Psoas muscle (tissue), 8 donors: Measurements from ENCODE around the gene SERTAD4. TPM values are rescaled to one million over a fixed set of nuclear protein-coding genes. Genes with fewer than 3 reads are reported as not detected.
A peak's percentile ranks its signal among the peaks of the same experiment; 100 is the strongest.
"Not testable (repeated sequence)": the region's sequence is repeated elsewhere in the genome, so short reads cannot be mapped to it uniquely, and the experiment has no call there.

Experiments used
- ATAC-seq, 4 donors: fragments of 200-7000 bp; cut with Tn5 transposase; one replicate each; pipeline ENCODE4 v1.9.1; 2020; ENCODE audit warnings: moderate library complexity in 3 of 4, mild to moderate bottlenecking in 2 of 4
- DNase-seq, 2 donors: peaks; one replicate each; pipeline ENCODE4 v3.0.0-alpha.2; 2020
- H3K27ac ChIP-seq: fragments of 200-600 bp; one replicate; pipeline ENCODE4 v1.8.0; 2022
- H3K27me3 ChIP-seq, 3 donors: fragments of 200-600 bp in 1 of 3; one replicate each; pipeline versions ENCODE4 v1.6.1 to v1.8.0; 2013 to 2022; ENCODE audit warnings: low read length in 2 of 3, mild to moderate bottlenecking in 2 of 3, moderate library complexity in 1 of 3; ENCODE audit not compliant: insufficient read depth in 3 of 3
- H3K36me3 ChIP-seq, 2 donors: fragments of 200-600 bp in 1 of 2; one replicate each; pipeline versions ENCODE4 v1.6.1 to v1.8.0; 2013 to 2022; ENCODE audit warnings: low read depth in 1 of 2, mild to moderate bottlenecking in 1 of 2, moderate library complexity in 1 of 2; ENCODE audit not compliant: insufficient read depth in 1 of 2
- H3K4me1 ChIP-seq: fragments of 200-600 bp; one replicate; pipeline ENCODE4 v1.8.0; 2022
- H3K4me3 ChIP-seq: fragments of 200-600 bp; one replicate; pipeline ENCODE4 v1.8.0; 2022; ENCODE audit warnings: mild to moderate bottlenecking
- H3K9me3 ChIP-seq: fragments of 200-600 bp; one replicate; pipeline ENCODE4 v1.8.0; 2022
- CTCF ChIP-seq: fragments of 200-600 bp; IDR thresholded peaks from one replicate; pipeline ENCODE4 v1.8.0; 2022; ENCODE audit warnings: antibody characterized with exemption
- WGBS, 3 donors: extraction: QIAGEN DNeasy Blood & Tissue Kit; methylation state at CpG; one replicate each; pipeline versions ENCODE4 v1.1.6 to v1.1.7; 2013; 5-methylcytosine and 5-hydroxymethylcytosine counted together
- intact Hi-C, 2 donors: fragments of 100-400 bp; cut with DNase I; formaldehyde crosslinking; loops; one replicate each; pipeline versions ENCODE4 v1.11.0 to v1.14.2; 2022
- long read RNA-seq, 2 donors: library from polyadenylated mRNA; unstranded; transcript quantifications; one replicate each; pipeline ENCODE4 v2.0.0, GENCODE V29; 2021
- polyA plus RNA-seq, 3 donors: library from polyadenylated mRNA; stranded (reverse); fragments of 200-250 nt; gene quantifications; one replicate each; pipeline ENCODE4 v1.2.3, GENCODE V29; 2013
- total RNA-seq, 4 donors: library from RNA; stranded (reverse); fragmentation: NEBNext Ultra II Directional in 2 of 4; extraction: Animal tissue kit (Norgen Biotek cat#: 25700) in 2 of 4; gene quantifications; one replicate each; pipeline versions ENCODE4 v1.2.1 to v1.2.4, GENCODE V29; 2021 to 2023
- donor health status: healthy with polysubstance abuse.
- donor health status: DM: no; HTN: no; CAD: no; lungs with moderate emphysema.
- donor health status: Bipolar disorder and iron deficiency.
- donor health status: healthy.
- donor health status: DM: yes; HTN: yes; CAD: no.
- donor health status: DM: no; HTN: no; CAD: no.
- donor health status: DM: no; HTN: no; CAD: no.
- donor health status: DM: yes; HTN: yes; CAD: no.

Gene SERTAD4
- total RNA-seq (1 to 10 TPM in 1 of 4 donors, under 1 TPM in 3; 0.17 to 1.3 (median 0.36) TPM), polyA plus RNA-seq (under 1 TPM; 0.12 to 0.25 (median 0.18) TPM)
- long read RNA-seq, donor 1: 0 reads
- long read RNA-seq, donor 2: 0 reads

GRCh38 chr1:210232511-210233215 lies at the start of gene SERTAD4:
Gene SERTAD4 (plus strand): TSS chr1:210232796. CDS start chr1:210237961, 5,165 bp downstream.
- peak in 1 of 2 donors; percentile 34 for DNase-seq
- H3K27me3 ChIP-seq: peaks cover 0 to 76% (median 13%) of the 10 kb centered on the region in 3 donors
- H3K36me3 ChIP-seq: no peaks in the 10 kb centered on the region
- intact Hi-C loops: no loop called here
- TF ChIP-seq CTCF: no peak
- ATAC-seq: peak in 1 of 4 donors; percentile 6
- H3K4me1 ChIP-seq: peaks cover 15% of the 10 kb centered on the region
- WGBS, 3 donors: 0 to 1% (median 1%) methylated on average over 49 to 81 of the region's 81 CpGs
- peak within 1 kb of the TSS; percentile 71 for H3K4me3 ChIP-seq
- H3K27ac ChIP-seq: peak within 1 kb of the TSS; percentile 53
- no peaks in the 10 kb centered on the region for H3K9me3 ChIP-seq

GRCh38 chr1:210185063-210185462 lies 47.5 kb upstream of the SERTAD4 start:
- no peak for DNase-seq
- intact Hi-C loops: no loop called here
- Histone ChIP-seq H3K36me3 (no peaks in the 10 kb centered on the region), H3K27ac (no peak overlapping the region), H3K9me3 (no peaks in the 10 kb centered on the region), H3K4me1 (no peaks in the 10 kb centered on the region), H3K4me3 (no peak overlapping the region), H3K27me3 (no peaks in the 10 kb centered on the region)
- WGBS, 3 donors: 53 to 66% (median 65%) methylated on average over 2 of the region's 2 CpGs
- no peak for TF ChIP-seq CTCF
- ATAC-seq: no peak

GRCh38 chr1:210187849-210188606 lies 44.6 kb upstream of the SERTAD4 start:
- ATAC-seq, DNase-seq, H3K27ac ChIP-seq, H3K9me3 ChIP-seq, H3K4me3 ChIP-seq, H3K36me3 ChIP-seq, H3K27me3 ChIP-seq, intact Hi-C loops, H3K4me1 ChIP-seq: not testable (repeated sequence)
- WGBS, 3 donors: 81 to 83% (median 81%) methylated on average over 18 of the region's 18 CpGs

- no peaks in the 10 kb centered on the region for H3K27me3 ChIP-seq
- intact Hi-C loops: no loop called here
- 85 to 90% (median 89%) methylated on average over 7 of the region's 7 CpGs for WGBS, 3 donors
- no peak overlapping the region for H3K27ac ChIP-seq
- H3K9me3 ChIP-seq: no peaks in the 10 kb centered on the region
- DNase-seq: no peak
- no peak for TF ChIP-seq CTCF
- no peak for ATAC-seq
- no peaks in the 10 kb centered on the region for H3K4me1 ChIP-seq
- no peak overlapping the region for H3K4me3 ChIP-seq
- no peaks in the 10 kb centered on the region for H3K36me3 ChIP-seq
Measured at GRCh38 chr1:210189426-210189825, 43.2 kb upstream of the SERTAD4 start.

GRCh38 chr1:210195635-210196160 lies 36.9 kb upstream of the SERTAD4 start:
- Histone ChIP-seq H3K27ac (no peak overlapping the region), H3K4me3 (no peak overlapping the region), H3K27me3 (peaks cover 0 to 5% (median 0%) of the 10 kb centered on the region in 3 donors), H3K36me3 (no peaks in the 10 kb centered on the region), H3K4me1 (no peaks in the 10 kb centered on the region), H3K9me3 (no peaks in the 10 kb centered on the region)
- intact Hi-C loops: no loop called here
- 90 to 93% (median 92%) methylated on average over 8 of the region's 8 CpGs for WGBS, 3 donors
- no peak for DNase-seq
- ATAC-seq: no peak
- TF ChIP-seq CTCF: no peak

- DNase-seq: not testable (repeated sequence)
Measured at GRCh38 chr1:210196266-210196665, 36.3 kb upstream of the SERTAD4 start.

More at GRCh38 chr1:210196266-210196665, 36.3 kb upstream of the SERTAD4 start:
- H3K4me1 ChIP-seq, H3K36me3 ChIP-seq, H3K27me3 ChIP-seq, H3K27ac ChIP-seq, H3K9me3 ChIP-seq, H3K4me3 ChIP-seq, intact Hi-C loops, ATAC-seq: not testable (repeated sequence)
- WGBS, 3 donors: 95 to 96% (median 95%) methylated on average over 5 of the region's 5 CpGs
